Uterus (tissue), 4 donors: ENCODE data around the gene PLXNB1. TPM values are rescaled to one million over a fixed set of nuclear protein-coding genes. Genes with fewer than 3 reads are reported as not detected.
A peak's percentile ranks its signal among the peaks of the same experiment; 100 is the strongest.
"Not testable (repeated sequence)": the region's sequence is repeated elsewhere in the genome, so short reads cannot be mapped to it uniquely, and the experiment has no call there.

Experiments used
- DNase-seq, 2 donors: peaks; one replicate each; pipeline ENCODE4 v3.0.0-alpha.2; 2019 to 2020
- H3K27ac ChIP-seq, 2 donors: fragments of 200-600 bp; sonication (generic); 1 replicate in 1 of 2; 2 replicates in 1 of 2; pipeline ENCODE4 v1.5.1; 2016 to 2018
- H3K27me3 ChIP-seq, 2 donors: fragments of 200-600 bp; sonication (generic); one replicate each; pipeline ENCODE4 v1.5.1; 2018 to 2019; ENCODE audit warnings: control low read depth in 1 of 2
- H3K36me3 ChIP-seq, 2 donors: fragments of 200-600 bp; sonication (generic); one replicate each; pipeline ENCODE4 v1.5.1; 2019; ENCODE audit warnings: control low read depth in 1 of 2
- H3K4me1 ChIP-seq, 2 donors: fragments of 200-600 bp; sonication (generic); one replicate each; pipeline ENCODE4 v1.5.1; 2018 to 2019; ENCODE audit warnings: control low read depth in 1 of 2
- H3K4me3 ChIP-seq, 2 donors: fragments of 200-600 bp; sonication (generic); 1 replicate in 1 of 2; 2 replicates in 1 of 2; pipeline ENCODE4 v1.5.1; 2018 to 2019; ENCODE audit warnings: mild to moderate bottlenecking in 1 of 2
- H3K9me3 ChIP-seq, 2 donors: fragments of 200-600 bp; sonication (generic); one replicate each; pipeline ENCODE4 v1.5.1; 2019; ENCODE audit warnings: control low read depth in 1 of 2
- CTCF ChIP-seq, 4 experiments: fragments of 200-600 bp in 2 of 4; fragments of 450-650 bp in 2 of 4; sonication (generic) in 2 of 4; IDR thresholded peaks; one replicate each; pipeline ENCODE4 v1.5.1; 2016 to 2019; ENCODE audit warnings: antibody characterized with exemption in 4 of 4, mild to moderate bottlenecking in 2 of 4, moderate library complexity in 1 of 4
- POLR2A ChIP-seq, 2 donors: fragments of 450-650 bp; IDR thresholded peaks; one replicate each; pipeline ENCODE4 v1.6.1; 2016; ENCODE audit warnings: antibody characterized with exemption in 2 of 2, mild to moderate bottlenecking in 1 of 2, moderate library complexity in 1 of 2
- intact Hi-C: fragments of 100-400 bp; cut with DNase I; formaldehyde crosslinking; loops from one replicate; pipeline ENCODE4 v1.15.1; 2023; ENCODE audit warnings: low total_unique reads
- total RNA-seq, 4 donors: library from RNA; depleted of rRNA in 3 of 4; stranded (reverse); fragments of >200 nt in 3 of 4; gene quantifications; one replicate each; pipeline versions ENCODE4 v1.1.0 to v1.2.4, GENCODE V29; 2014 to 2023
- donor health status: DM: yes; HTN: yes; CAD: no.

PLXNB1 gene
- total RNA-seq, 4 donors from 2014 or later, result 23.5 to 133 (median 60.9) TPM

DNA sequence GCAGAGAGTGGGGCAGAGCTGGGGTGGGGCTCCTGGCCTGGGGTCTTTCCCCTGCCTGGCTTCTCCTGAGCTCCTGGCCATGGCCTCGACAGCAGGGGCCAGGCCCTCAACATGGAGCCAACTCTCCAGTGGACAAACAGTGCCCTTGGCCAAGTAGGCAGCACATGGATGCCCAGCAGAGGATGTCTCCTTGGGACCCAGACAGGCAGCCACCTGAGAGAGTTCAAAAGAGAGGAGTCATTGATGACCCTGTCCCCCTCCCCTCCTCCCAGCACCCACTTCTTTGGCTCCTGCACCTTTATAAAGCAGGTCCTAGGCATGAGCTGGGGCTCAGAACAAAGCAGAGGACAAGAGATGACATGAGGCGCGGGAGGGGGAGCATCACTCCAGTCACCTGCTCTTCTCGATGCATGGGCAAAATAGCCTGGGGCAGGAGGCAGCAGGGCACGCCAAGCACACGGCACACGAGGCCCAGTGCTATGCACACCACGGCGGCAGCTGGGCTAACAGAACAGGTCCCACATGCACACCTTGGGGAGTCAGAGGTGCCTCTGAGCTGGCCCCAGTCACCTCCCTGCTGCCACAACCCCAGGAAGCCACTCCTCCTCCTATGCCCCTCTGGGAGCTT is 46.7 kb upstream of the PLXNB1 start:
- Histone ChIP-seq H3K36me3 (no peaks in the 10 kb centered on the region), H3K27me3 (no peaks in the 10 kb centered on the region), H3K4me1 (peaks cover 0 to 4% of the 10 kb centered on the region in 2 donors), H3K4me3 (no peak overlapping the region), H3K27ac (no peak overlapping the region), H3K9me3 (no peaks in the 10 kb centered on the region)
- intact Hi-C loops, result no loop called here
- no peak for DNase-seq
- no peak for TF ChIP-seq POLR2A (IDR thresholded peaks at IDR 0.05)
- TF ChIP-seq CTCF (IDR thresholded peaks at IDR 0.05), result no peak

DNA sequence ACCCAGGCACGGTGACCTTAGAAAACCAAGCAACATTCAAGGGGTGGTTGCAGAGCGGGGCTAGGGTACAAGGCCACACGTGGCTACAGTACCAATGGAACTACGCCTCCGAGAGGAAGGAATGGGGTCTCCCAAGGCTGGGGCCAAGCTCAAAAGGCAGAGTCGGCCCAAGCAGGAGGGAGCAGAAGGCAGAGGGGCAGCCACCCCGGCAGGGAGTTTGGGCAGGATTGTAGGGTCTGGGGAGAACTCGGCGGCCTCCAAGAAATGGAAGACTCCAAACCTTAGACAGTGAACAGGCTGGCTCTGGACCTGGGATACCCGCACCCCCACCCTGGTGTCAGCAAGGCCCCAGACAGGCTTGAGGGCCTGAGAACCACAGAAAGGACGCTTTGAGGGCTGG is 45.3 kb upstream of the PLXNB1 start:
- no peak overlapping the region for H3K4me3 ChIP-seq
- no peaks in the 10 kb centered on the region for H3K36me3 ChIP-seq
- intact Hi-C loops, result no loop called here
- H3K9me3 ChIP-seq, result no peaks in the 10 kb centered on the region
- H3K4me1 ChIP-seq, result peaks cover 0 to 8% of the 10 kb centered on the region in 2 donors
- no peak for DNase-seq
- TF ChIP-seq POLR2A (IDR thresholded peaks at IDR 0.05), result no peak
- TF ChIP-seq CTCF (IDR thresholded peaks at IDR 0.05), result no peak
- no peak overlapping the region for H3K27ac ChIP-seq
- H3K27me3 ChIP-seq, result no peaks in the 10 kb centered on the region

GRCh38 chr3:48474619-48475018 is 44.7 kb upstream of the PLXNB1 start:
- TF ChIP-seq CTCF (IDR thresholded peaks at IDR 0.05) (no peak), POLR2A (IDR thresholded peaks at IDR 0.05) (no peak)
- Histone ChIP-seq H3K4me3 (no peak overlapping the region), H3K27me3 (no peaks in the 10 kb centered on the region), H3K9me3 (no peaks in the 10 kb centered on the region), H3K4me1 (peaks cover 0 to 13% of the 10 kb centered on the region in 2 donors), H3K36me3 (no peaks in the 10 kb centered on the region), H3K27ac (no peak overlapping the region)
- intact Hi-C loops, result no loop called here
- no peak for DNase-seq

GRCh38 chr3:48474031-48474430 is 44.1 kb upstream of the PLXNB1 start:
- H3K27me3 ChIP-seq, H3K4me3 ChIP-seq, H3K36me3 ChIP-seq, DNase-seq, H3K9me3 ChIP-seq, intact Hi-C loops: not testable (repeated sequence)
- Histone ChIP-seq H3K4me1 (peaks cover 0 to 13% of the 10 kb centered on the region in 2 donors), H3K27ac (peak overlapping the region; percentile 95 to 99)

DNA sequence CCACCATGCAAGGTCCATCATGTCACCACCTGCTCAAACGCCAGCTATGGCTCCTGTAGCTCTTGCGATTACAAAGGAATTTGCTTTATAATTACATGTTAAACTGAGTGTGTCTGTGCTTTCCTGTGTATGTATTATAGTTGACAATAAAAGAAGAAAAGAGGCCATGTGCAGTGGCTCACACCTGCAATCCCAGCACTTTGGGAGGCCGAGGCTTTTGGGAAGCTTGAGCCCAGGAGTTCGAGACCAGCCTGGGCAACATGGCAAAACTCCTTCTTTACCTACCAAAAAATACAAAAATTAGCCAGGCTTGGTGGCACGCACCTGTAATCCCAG is 43.7 kb upstream of the PLXNB1 start:
- peaks cover 0 to 13% of the 10 kb centered on the region in 2 donors for H3K4me1 ChIP-seq
- H3K9me3 ChIP-seq, result no peaks in the 10 kb centered on the region
- TF ChIP-seq CTCF (IDR thresholded peaks at IDR 0.05), result no peak
- TF ChIP-seq POLR2A (IDR thresholded peaks at IDR 0.05), result no peak
- H3K27me3 ChIP-seq, result no peaks in the 10 kb centered on the region
- H3K27ac ChIP-seq, result peak overlapping the region; percentile 95 to 99
- no peak for DNase-seq
- no peaks in the 10 kb centered on the region for H3K36me3 ChIP-seq
- H3K4me3 ChIP-seq, result no peak overlapping the region
- intact Hi-C loops, result no loop called here
